SU-DHL-6 (cell line): ENCODE data around the gene HECW1.

Source experiments
- CTCF ChIP-seq: fragments of 200-600 bp; sonication (generic); IDR thresholded peaks from one replicate; pipeline ENCODE4 v1.5.1; 2017; ENCODE audit warnings: antibody characterized with exemption, mild to moderate bottlenecking, low read length, moderate library complexity; ENCODE audit not compliant: insufficient read depth, poor library complexity, severe bottlenecking
- EZH2phosphoT487 ChIP-seq: fragments of 200-600 bp; sonication (generic), shearing (Covaris generic); conservative IDR thresholded peaks from 2 replicates; pipeline ENCODE4 v1.6.1; 2018; ENCODE audit warnings: mild to moderate bottlenecking, antibody characterized with exemption, low read length, moderate library complexity, mixed read lengths

GRCh38 chr7:43592326-43592725 lies 479.9 kb downstream of the HECW1 start:
- no peak for TF ChIP-seq CTCF
- no peak for TF ChIP-seq EZH2phosphoT487
